SK-N-MC (cell line): ENCODE data around the gene FAM171A2.

Experiments
- EZH2 ChIP-seq: fragments of 200-600 bp; sonication (generic); IDR thresholded peaks from one replicate; pipeline ENCODE4 v1.6.1; 2017; ENCODE audit warnings: antibody characterized with exemption
- POLR2AphosphoS5 ChIP-seq: IDR thresholded peaks from 2 replicates; pipeline ENCODE4 v1.6.1; 2012; ENCODE audit warnings: mild to moderate bottlenecking, low read depth, low read length, borderline replicate concordance

DNA sequence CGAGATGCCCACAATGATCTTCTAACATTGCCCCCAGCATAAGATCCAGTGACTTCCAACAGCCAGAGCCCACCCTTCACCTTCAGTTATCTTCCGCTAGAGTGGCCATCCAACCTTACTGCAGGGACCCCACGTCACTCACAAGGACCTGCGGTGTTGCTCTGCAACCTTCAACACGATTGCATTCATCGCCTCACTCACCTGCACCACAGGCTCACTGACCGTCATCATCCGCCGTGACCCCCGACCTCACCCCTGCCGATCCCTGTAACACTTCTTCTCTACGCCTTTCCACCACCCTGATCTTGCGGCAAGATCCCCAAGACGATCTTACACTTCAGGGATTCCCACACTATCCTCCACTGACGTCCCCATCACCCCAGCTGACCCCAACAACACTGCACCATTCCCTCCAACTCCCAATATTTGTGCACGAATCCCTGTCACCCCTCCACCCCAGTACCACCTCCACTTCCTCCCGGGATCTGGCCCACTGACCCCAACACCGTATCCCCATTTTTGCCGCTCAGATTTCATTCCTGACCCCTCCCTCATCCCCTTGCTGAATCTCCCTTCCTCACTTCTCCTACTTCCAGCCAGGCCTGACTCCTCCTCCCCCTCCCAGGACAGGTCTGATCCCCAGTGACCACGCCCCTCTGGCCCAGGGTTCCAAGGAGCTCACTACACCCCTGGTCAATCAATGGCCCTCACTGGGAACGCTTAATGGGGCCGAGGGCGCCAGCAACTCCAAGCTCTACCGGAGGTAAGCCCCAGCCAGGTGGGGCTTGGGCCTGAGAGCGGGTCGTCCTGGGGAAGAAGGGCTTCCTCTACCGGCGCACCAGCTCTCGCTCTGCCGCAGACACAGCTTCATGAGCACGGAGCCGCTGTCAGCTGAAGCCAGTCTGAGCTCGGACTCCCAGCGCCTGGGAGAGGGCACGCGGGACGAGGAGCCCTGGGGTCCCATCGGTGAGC is 47.6 kb downstream of the FAM171A2 start:
- no peak for TF ChIP-seq POLR2AphosphoS5
- TF ChIP-seq EZH2, result no peak
